GM12878 (cell line): ENCODE results near the gene KCNC1. TPM values are rescaled to one million over a fixed set of nuclear protein-coding genes. Genes with fewer than 3 reads are reported as not detected.

Experiments
- ATAC-seq: fragments of 200-7000 bp; cut with Tn5 transposase; 3 replicates; pipeline ENCODE4 v1.9.1; 2020; ENCODE audit warnings: mild to moderate bottlenecking, moderate library complexity
- BruUV-seq: library from RNA; stranded (reverse); fragments of 400-500 nt; replicated peaks from 2 replicates; lab custom pipeline; 2021; lab: Mats Ljungman, UMichigan
- CTCF ChIA-PET: fragments of 300-600 bp; sonication (Branson Sonifier 250); formaldehyde crosslinking; extraction: SDS; loops from one replicate; lab custom pipeline; 2021; ENCODE audit warnings: inconsistent platforms; lab: Yijun Ruan, JAX
- POLR2A ChIA-PET: fragments of 350-600 bp; formaldehyde crosslinking; extraction: SDS; loops from one replicate; lab custom pipeline; 2021; ENCODE audit warnings: inconsistent platforms; lab: Charles Lee
- RAD21 ChIA-PET: fragments of 300-600 bp; sonication (Branson Sonifier 250); formaldehyde crosslinking; loops from one replicate; lab custom pipeline; 2023; ENCODE audit warnings: antibody characterized with exemption; ENCODE audit not compliant: unreplicated experiment; lab: Charles Lee
- SMC1A ChIA-PET: fragments of 300-600 bp; sonication (Branson Sonifier 250); formaldehyde crosslinking; loops from one replicate; lab custom pipeline; 2023; ENCODE audit not compliant: unreplicated experiment, uncharacterized antibody; lab: Charles Lee
- DNase-seq: peaks from one replicate; pipeline ENCODE4 v3.0.0-alpha.2; 2011; ENCODE audit warnings: low read depth, low spot score
- FAIRE-seq: peaks from 3 replicates; lab custom pipeline; 2011; peaks lifted over from hg19 to GRCh38; lab: Jason Lieb, UNC
- H2AFZ ChIP-seq: 2 replicates; pipeline ENCODE4 v1.6.0; 2011; ENCODE audit warnings: low read depth, low read length, control low read depth; ENCODE audit not compliant: control insufficient read depth
- H3K27ac ChIP-seq: 2 replicates; pipeline ENCODE4 v1.5.1; 2011; ENCODE audit warnings: control low read depth; ENCODE audit not compliant: control insufficient read depth, insufficient read depth
- H3K27me3 ChIP-seq, 2 experiments: replicated peaks in 1 of 2; 2 replicates each; pipeline versions ENCODE4 v1.6.0 to v1.6.1; 2011; ENCODE audit warnings: low read length in 1 of 2; ENCODE audit not compliant: control insufficient read depth in 2 of 2, insufficient read depth in 2 of 2
- H3K36me3 ChIP-seq, 2 experiments: 2 replicates each; pipeline ENCODE4 v1.5.1; 2011; ENCODE audit warnings: low read length in 1 of 2; ENCODE audit not compliant: control insufficient read depth in 2 of 2, insufficient read depth in 2 of 2
- H3K4me1 ChIP-seq: 2 replicates; pipeline ENCODE4 v1.6.1; 2011; ENCODE audit warnings: mild to moderate bottlenecking, low read length, moderate library complexity, mixed read lengths; ENCODE audit not compliant: control insufficient read depth, insufficient read depth
- H3K4me2 ChIP-seq: 2 replicates; pipeline ENCODE4 v1.6.0; 2011; ENCODE audit warnings: control low read depth; ENCODE audit not compliant: control insufficient read depth, insufficient read depth
- H3K4me3 ChIP-seq: fragments of 200-600 bp; sonication (generic); 2 replicates; pipeline ENCODE4 v1.5.1; 2016
- H3K79me2 ChIP-seq: 2 replicates; pipeline ENCODE4 v1.6.0; 2011; ENCODE audit warnings: low read length; ENCODE audit not compliant: control insufficient read depth, insufficient read depth
- H3K9ac ChIP-seq: 2 replicates; pipeline ENCODE4 v1.8.0; 2011; ENCODE audit warnings: low read length, control low read depth, mixed read lengths; ENCODE audit not compliant: control insufficient read depth, insufficient read depth
- H3K9me3 ChIP-seq: replicated peaks from 3 replicates; pipeline ENCODE4 v1.5.1; 2011; ENCODE audit warnings: mild to moderate bottlenecking, low read length; ENCODE audit not compliant: control insufficient read depth, insufficient read depth
- H4K20me1 ChIP-seq: 2 replicates; pipeline ENCODE4 v1.6.0; 2011; ENCODE audit not compliant: control insufficient read depth, insufficient read depth
- CREB1 ChIP-seq: IDR thresholded peaks from 2 replicates; pipeline ENCODE4 v1.6.1; 2012; ENCODE audit warnings: low read depth, mild to moderate bottlenecking, inconsistent platforms
- EP300 ChIP-seq, 2 experiments: fragments of 150-350 bp in 1 of 2; IDR thresholded peaks; 2 replicates each; pipeline ENCODE4 v1.6.1; 2011 to 2012; ENCODE audit warnings: low read depth in 2 of 2, low read length in 2 of 2, borderline replicate concordance in 1 of 2, improper control_type of control experiment in 1 of 2, inconsistent platforms in 1 of 2; ENCODE audit not compliant: control insufficient read depth in 1 of 2
- JUNB ChIP-seq: IDR thresholded peaks from 2 replicates; pipeline ENCODE4 v1.6.1; 2016; ENCODE audit warnings: antibody characterized with exemption, mild to moderate bottlenecking
- JUND ChIP-seq: IDR thresholded peaks from 2 replicates; pipeline ENCODE4 v1.6.1; 2012; ENCODE audit warnings: low read depth, mild to moderate bottlenecking, low read length, improper control_type of control experiment, moderate library complexity
- NR2F1 ChIP-seq: fragments of 450-650 bp; conservative IDR thresholded peaks from 2 replicates; pipeline ENCODE4 v1.6.1; 2017; ENCODE audit warnings: mild to moderate bottlenecking
- RELB ChIP-seq: fragments of 450-650 bp; IDR thresholded peaks from 2 replicates; pipeline ENCODE4 v1.6.1; 2017; ENCODE audit warnings: low read depth, mild to moderate bottlenecking, moderate library complexity
- SMC3 ChIP-seq: IDR thresholded peaks from 2 replicates; pipeline ENCODE4 v1.6.1; 2011; ENCODE audit warnings: low read length, improper control_type of control experiment, borderline replicate concordance
- SPI1 ChIP-seq: IDR thresholded peaks from 2 replicates; pipeline ENCODE4 v1.6.1; 2011; ENCODE audit warnings: low read depth, mild to moderate bottlenecking, low read length, moderate library complexity, borderline replicate concordance; ENCODE audit not compliant: insufficient read depth
- SRF ChIP-seq, 2 experiments: IDR thresholded peaks; 2 replicates each; pipeline ENCODE4 v1.6.1; 2011; ENCODE audit warnings: low read depth in 2 of 2, low read length in 2 of 2, mild to moderate bottlenecking in 1 of 2, moderate library complexity in 1 of 2
- TAF1 ChIP-seq: IDR thresholded peaks from 2 replicates; pipeline ENCODE4 v1.6.1; 2011; ENCODE audit warnings: mild to moderate bottlenecking, low read depth, low read length, borderline replicate concordance
- WGBS: methylation state at CpG from one replicate; pipeline ENCODE4 v1.1.6; 2016; ENCODE audit warnings: low lambda C conversion rate; ENCODE audit not compliant: insufficient replicate concordance, insufficient coverage; ENCODE audit errors: missing lambda C conversion rate; 5-methylcytosine and 5-hydroxymethylcytosine counted together
- in situ Hi-C: fragments of 300-500 bp; cut with MboI; formaldehyde crosslinking; loops from 9 replicates; pipeline ENCODE4 v1.14.3; 2018; ENCODE audit warnings: mixed read lengths
- intact Hi-C: fragments of 100-400 bp; cut with micrococcal nuclease; formaldehyde crosslinking; loops from one replicate; pipeline ENCODE4 v1.14.2; 2022; ENCODE audit not compliant: unreplicated experiment
- polyA plus RNA-seq, 11 experiments: library from polyadenylated mRNA; depleted of rRNA in 4 of 11; unstranded in 6 of 11; stranded (reverse) in 5 of 11; fragments of >200 nt; fragmentation: Nextera tagmentation in 4 of 11; fragmentation: Illumina TruSeq in 1 of 11; extraction: Ambion mirVana in 4 of 11; extraction: Trizol in 1 of 11; gene quantifications; 1 replicate in 1 of 11; 2 replicates in 10 of 11; pipeline versions ENCODE4 v1.2.1 to v1.2.3, GENCODE V29; 2011 to 2016; ENCODE audit warnings: inconsistent platforms in 2 of 11, missing spikeins in 2 of 11, low read depth in 1 of 11
- total RNA-seq, 4 experiments: library from RNA; depleted of rRNA in 3 of 4; stranded (reverse); fragments of >200 nt in 3 of 4; fragmentation: Illumina TruSeq in 1 of 4; extraction: Trizol in 1 of 4; gene quantifications; 2 replicates each; pipeline versions ENCODE4 v1.2.1 to v1.2.3, GENCODE V29; 2013 to 2021
- TF ChIP-seq, protein P1 (sequence below): IDR thresholded peaks from 2 replicates; pipeline ENCODE4 v1.6.1; 2011; ENCODE audit warnings: low read depth, mild to moderate bottlenecking, low read length, moderate library complexity, borderline replicate concordance; ENCODE audit errors: extremely low read depth

KCNC1 gene
- total and polyA plus RNA-seq, 10 of the 15 experiments (the other 5 are each of a cell fraction or from before 2014, with no cell fraction given) = 0.27 to 0.34 TPM; not detected in 8

GRCh38 chr11:17816232-17816931 lies 81.8 kb downstream of the KCNC1 start (continued):
- no peak for TF ChIP-seq JUND
- no peak for TF ChIP-seq RELB
- no peak for TF ChIP-seq CREB1
- no peak for TF ChIP-seq SPI1
- no peak for TF ChIP-seq SMC3
- no peak for TF ChIP-seq EP300 (IDR thresholded peaks at IDR 0.05; ENCODE audit: borderline replicate concordance in 1 of 2, control insufficient read depth in 1 of 2, low read depth in 2 of 2, low read length in 2 of 2)
- no peak for TF ChIP-seq TAF1

GRCh38 chr11:17821648-17822400 lies 87.2 kb downstream of the KCNC1 start:
- Histone ChIP-seq H3K4me3 (no peak overlapping the region), H3K27me3 (no peaks in the 10 kb centered on the region), H3K79me2 (no peaks in the 10 kb centered on the region), H3K9me3 (no peaks in the 10 kb centered on the region), H2AFZ (no peak overlapping the region), H3K36me3 (no peaks in the 10 kb centered on the region), H4K20me1 (no peaks in the 10 kb centered on the region), H3K9ac (no peak overlapping the region), H3K4me1 (no peaks in the 10 kb centered on the region), H3K27ac (no peak overlapping the region), H3K4me2 (no peak overlapping the region)
- FAIRE-seq (no peak), ATAC-seq (no peak), DNase-seq (no peak)
- ChIA-PET SMC1A (no interaction called here), POLR2A (no interaction called here), CTCF (no interaction called here), RAD21 (no interaction called here)
- BruUV-seq = no TSS peak
- in situ Hi-C loops = no loop called here
- intact Hi-C loops = no loop called here
- WGBS = 90% methylated on average over 4 of the region's 4 CpGs
- TF ChIP-seq SRF (IDR thresholded peaks at IDR 0.05; ENCODE audit: low read depth in 2 of 2, low read length in 2 of 2) (no peak), JUNB (no peak), NR2F1 (no peak)
- TF ChIP-seq, protein P1, sequence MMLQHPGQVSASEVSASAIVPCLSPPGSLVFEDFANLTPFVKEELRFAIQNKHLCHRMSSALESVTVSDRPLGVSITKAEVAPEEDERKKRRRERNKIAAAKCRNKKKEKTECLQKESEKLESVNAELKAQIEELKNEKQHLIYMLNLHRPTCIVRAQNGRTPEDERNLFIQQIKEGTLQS = no peak
